Measurements from ENCODE around the gene KRTAP4-4. TPM values are rescaled to one million over a fixed set of nuclear protein-coding genes. Genes with fewer than 3 reads are reported as not detected.
"Not testable (repeated sequence)": the region's sequence is repeated elsewhere in the genome, so short reads cannot be mapped to it uniquely, and the experiment has no call there.

KRTAP4-4 gene
- total RNA-seq, 1 donor from 2014 or later, result not detected

DNA sequence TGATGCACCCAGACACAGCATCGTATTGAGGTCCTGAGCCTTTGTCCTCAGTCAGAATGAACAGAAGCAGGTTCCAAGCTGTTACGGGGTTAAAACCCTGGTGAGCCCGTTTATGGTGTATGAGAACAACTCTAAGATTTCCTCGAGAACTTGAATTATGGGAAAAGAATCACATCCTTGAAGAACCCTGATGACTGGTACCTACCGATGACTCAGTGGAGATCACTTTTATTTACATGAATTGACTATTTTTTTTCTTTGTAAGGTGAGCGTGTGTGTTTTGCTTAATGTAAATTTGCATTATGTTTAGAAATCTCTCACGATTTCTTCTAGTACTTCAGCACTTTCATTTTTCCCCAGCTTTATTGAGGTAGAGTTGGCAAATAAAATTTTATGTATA is 3.3 kb upstream of the KRTAP4-4 start:
- Histone ChIP-seq H3K4me3 (no peak overlapping the region), H3K27me3 (no peaks in the 10 kb centered on the region), H3K9me3 (no peaks in the 10 kb centered on the region), H3K36me3 (no peaks in the 10 kb centered on the region), H3K4me1 (no peaks in the 10 kb centered on the region), H3K27ac (no peak overlapping the region)
- TF ChIP-seq POLR2A (IDR thresholded peaks at IDR 0.05) (no peak), POLR2AphosphoS5 (IDR thresholded peaks at IDR 0.05; ENCODE audit: insufficient read depth in 1 of 2, low read depth in 1 of 2) (no peak)
- TF ChIP-seq, protein P1, sequence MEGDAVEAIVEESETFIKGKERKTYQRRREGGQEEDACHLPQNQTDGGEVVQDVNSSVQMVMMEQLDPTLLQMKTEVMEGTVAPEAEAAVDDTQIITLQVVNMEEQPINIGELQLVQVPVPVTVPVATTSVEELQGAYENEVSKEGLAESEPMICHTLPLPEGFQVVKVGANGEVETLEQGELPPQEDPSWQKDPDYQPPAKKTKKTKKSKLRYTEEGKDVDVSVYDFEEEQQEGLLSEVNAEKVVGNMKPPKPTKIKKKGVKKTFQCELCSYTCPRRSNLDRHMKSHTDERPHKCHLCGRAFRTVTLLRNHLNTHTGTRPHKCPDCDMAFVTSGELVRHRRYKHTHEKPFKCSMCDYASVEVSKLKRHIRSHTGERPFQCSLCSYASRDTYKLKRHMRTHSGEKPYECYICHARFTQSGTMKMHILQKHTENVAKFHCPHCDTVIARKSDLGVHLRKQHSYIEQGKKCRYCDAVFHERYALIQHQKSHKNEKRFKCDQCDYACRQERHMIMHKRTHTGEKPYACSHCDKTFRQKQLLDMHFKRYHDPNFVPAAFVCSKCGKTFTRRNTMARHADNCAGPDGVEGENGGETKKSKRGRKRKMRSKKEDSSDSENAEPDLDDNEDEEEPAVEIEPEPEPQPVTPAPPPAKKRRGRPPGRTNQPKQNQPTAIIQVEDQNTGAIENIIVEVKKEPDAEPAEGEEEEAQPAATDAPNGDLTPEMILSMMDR (IDR thresholded peaks at IDR 0.05), result no peak
- intact Hi-C loops (cut with DNase I), result no loop called here
- no peak for DNase-seq (ENCODE audit: extremely low spot score in 2 of 2)

DNA sequence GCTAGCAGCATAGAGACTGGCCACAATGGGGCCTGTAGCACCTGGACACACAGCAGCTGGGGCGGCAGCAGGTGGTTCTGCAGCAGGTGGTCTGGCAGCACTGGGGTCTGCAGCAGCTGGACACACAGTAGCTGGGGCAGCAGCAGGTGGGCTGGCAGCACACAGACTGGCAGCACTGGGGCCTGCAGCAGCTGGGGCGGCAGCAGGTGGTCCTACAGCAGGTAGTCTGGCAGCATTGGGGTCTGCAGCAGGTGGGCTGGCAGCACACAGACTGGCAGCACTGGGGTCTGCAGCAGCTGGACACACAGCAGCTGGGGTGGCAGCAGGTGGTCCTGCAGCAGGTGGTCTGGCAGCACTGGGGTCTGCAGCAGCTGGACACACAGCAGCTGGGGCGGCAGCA is 358 bp downstream of the KRTAP4-4 start:
- intact Hi-C loops (cut with DNase I); H3K4me3 ChIP-seq; H3K9me3 ChIP-seq: not testable (repeated sequence)

DNA sequence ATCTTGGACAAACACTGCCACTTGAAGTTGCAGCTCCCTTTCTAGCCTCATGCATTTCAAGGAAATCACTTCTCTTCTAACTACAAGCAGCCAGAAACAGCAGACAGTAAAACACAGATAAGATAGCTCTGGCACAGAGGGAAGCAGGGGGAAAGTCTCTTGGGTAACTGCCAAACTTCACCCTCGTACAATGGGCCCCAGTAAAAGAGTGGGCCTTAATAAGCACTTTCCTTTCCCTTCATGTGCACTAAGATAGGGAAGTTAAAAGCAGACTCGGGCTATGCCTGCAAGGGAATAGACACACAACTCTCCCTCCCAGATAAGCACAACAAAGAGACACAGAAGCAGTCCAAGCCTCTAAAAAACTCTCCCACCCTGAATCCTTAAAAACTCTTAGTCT is 6.7 kb downstream of the KRTAP4-4 start:
- no peaks in the 10 kb centered on the region for H3K36me3 ChIP-seq
- no peaks in the 10 kb centered on the region for H3K9me3 ChIP-seq
- DNase-seq (ENCODE audit: extremely low spot score in 2 of 2), result no peak
- intact Hi-C loops (cut with DNase I), result no loop called here
- no peak overlapping the region for H3K27ac ChIP-seq
- no peaks in the 10 kb centered on the region for H3K4me1 ChIP-seq
- no peaks in the 10 kb centered on the region for H3K27me3 ChIP-seq
- TF ChIP-seq, protein P1 (IDR thresholded peaks at IDR 0.05), result no peak
- no peak for TF ChIP-seq POLR2A (IDR thresholded peaks at IDR 0.05)
- no peak for TF ChIP-seq POLR2AphosphoS5 (IDR thresholded peaks at IDR 0.05; ENCODE audit: insufficient read depth in 1 of 2, low read depth in 1 of 2)
- H3K4me3 ChIP-seq, result no peak overlapping the region

More for the DNA sequence above, 358 bp downstream of the KRTAP4-4 start:
- H3K36me3 ChIP-seq; DNase-seq (ENCODE audit: extremely low spot score in 2 of 2); H3K27ac ChIP-seq; H3K27me3 ChIP-seq; H3K4me1 ChIP-seq: not testable (repeated sequence)

DNA sequence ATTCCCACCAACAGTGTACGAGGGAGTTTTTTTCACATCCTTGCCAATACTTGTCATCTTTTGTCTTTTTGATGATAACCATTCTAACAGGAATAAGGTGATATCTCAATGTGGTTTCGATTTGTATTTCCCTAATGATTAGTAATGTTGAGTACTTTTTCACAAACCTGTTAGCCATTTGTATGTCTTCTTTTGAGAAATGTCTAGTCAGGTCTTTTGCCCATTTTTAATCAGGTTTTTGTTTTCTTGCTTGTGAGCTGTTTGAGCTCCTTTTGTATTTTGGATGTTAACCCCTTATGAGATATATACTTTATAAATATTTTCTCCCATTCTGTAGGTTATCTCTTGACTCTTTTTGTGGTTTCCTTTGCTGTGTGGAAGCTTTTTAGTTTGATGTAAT is 9.0 kb downstream of the KRTAP4-4 start:
- Histone ChIP-seq H3K4me1 (no peaks in the 10 kb centered on the region), H3K36me3 (no peaks in the 10 kb centered on the region), H3K4me3 (no peak overlapping the region), H3K9me3 (no peaks in the 10 kb centered on the region), H3K27me3 (no peaks in the 10 kb centered on the region), H3K27ac (no peak overlapping the region)
- DNase-seq (ENCODE audit: extremely low spot score in 2 of 2), result no peak
- intact Hi-C loops (cut with DNase I), result no loop called here
- TF ChIP-seq POLR2AphosphoS5 (IDR thresholded peaks at IDR 0.05; ENCODE audit: insufficient read depth in 1 of 2, low read depth in 1 of 2), result no peak
- TF ChIP-seq, protein P1 (IDR thresholded peaks at IDR 0.05), result no peak
- no peak for TF ChIP-seq POLR2A (IDR thresholded peaks at IDR 0.05)

DNA sequence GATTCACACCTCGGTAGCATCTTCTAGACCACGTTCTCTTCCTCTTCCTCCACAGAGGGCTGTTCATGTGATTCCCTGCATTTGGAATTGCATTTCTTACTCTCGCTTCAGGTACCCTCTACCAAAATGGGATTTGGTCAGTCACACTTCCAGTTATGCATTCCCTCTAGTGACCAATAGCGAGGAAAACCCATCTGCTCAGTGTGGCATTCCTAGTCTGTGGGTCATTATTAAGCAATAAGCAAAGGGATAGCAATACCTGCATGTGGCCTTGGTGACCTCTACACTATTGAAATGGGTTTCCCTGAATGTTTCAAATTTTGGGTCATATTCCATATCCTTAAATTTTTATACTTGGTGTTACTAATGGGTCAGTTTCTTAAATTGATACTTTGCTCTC is 10.5 kb downstream of the KRTAP4-4 start:
- Histone ChIP-seq H3K27me3 (no peaks in the 10 kb centered on the region), H3K4me1 (no peaks in the 10 kb centered on the region), H3K27ac (no peak overlapping the region), H3K36me3 (no peaks in the 10 kb centered on the region), H3K4me3 (no peak overlapping the region), H3K9me3 (no peaks in the 10 kb centered on the region)
- TF ChIP-seq POLR2AphosphoS5 (IDR thresholded peaks at IDR 0.05; ENCODE audit: insufficient read depth in 1 of 2, low read depth in 1 of 2) (no peak), POLR2A (IDR thresholded peaks at IDR 0.05) (no peak)
- TF ChIP-seq, protein P1 (IDR thresholded peaks at IDR 0.05), result no peak
- DNase-seq (ENCODE audit: extremely low spot score in 2 of 2), result no peak
- intact Hi-C loops (cut with DNase I), result no loop called here

DNA sequence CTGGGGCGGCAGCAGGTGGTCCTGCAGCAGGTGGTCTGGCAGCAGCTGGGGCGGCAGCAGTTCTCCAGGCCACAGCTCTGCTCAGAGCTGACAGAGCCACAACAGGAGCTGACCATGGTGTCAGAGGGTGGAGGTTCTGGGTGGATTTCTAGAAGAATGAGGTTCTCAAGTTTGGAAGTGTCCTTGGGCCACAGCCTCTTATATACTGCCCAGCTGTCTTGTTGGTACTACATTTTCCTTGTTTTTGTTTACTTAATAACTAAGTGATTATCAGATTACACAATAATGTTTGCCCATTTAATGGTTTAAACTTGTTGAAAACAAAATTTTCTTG is 10.9 kb downstream of the KRTAP4-4 start, which contains the start of gene KRTAP4-5:
Gene KRTAP4-5, minus strand, starts transcription at position 174 of the 334 bp plus-strand sequence. Its CDS starts 58 bp downstream, at position 116.
- Histone ChIP-seq H3K9me3 (no peaks in the 10 kb centered on the region), H3K4me1 (no peaks in the 10 kb centered on the region), H3K27me3 (no peaks in the 10 kb centered on the region), H3K4me3 (no peak within 1 kb of the TSS), H3K36me3 (no peaks in the 10 kb centered on the region), H3K27ac (no peak within 1 kb of the TSS)
- DNase-seq (ENCODE audit: extremely low spot score in 2 of 2), result no peak
- intact Hi-C loops (cut with DNase I), result no loop called here
- TF ChIP-seq POLR2A (IDR thresholded peaks at IDR 0.05) (no peak), POLR2AphosphoS5 (IDR thresholded peaks at IDR 0.05; ENCODE audit: insufficient read depth in 1 of 2, low read depth in 1 of 2) (no peak)
- TF ChIP-seq, protein P1 (IDR thresholded peaks at IDR 0.05), result no peak

DNA sequence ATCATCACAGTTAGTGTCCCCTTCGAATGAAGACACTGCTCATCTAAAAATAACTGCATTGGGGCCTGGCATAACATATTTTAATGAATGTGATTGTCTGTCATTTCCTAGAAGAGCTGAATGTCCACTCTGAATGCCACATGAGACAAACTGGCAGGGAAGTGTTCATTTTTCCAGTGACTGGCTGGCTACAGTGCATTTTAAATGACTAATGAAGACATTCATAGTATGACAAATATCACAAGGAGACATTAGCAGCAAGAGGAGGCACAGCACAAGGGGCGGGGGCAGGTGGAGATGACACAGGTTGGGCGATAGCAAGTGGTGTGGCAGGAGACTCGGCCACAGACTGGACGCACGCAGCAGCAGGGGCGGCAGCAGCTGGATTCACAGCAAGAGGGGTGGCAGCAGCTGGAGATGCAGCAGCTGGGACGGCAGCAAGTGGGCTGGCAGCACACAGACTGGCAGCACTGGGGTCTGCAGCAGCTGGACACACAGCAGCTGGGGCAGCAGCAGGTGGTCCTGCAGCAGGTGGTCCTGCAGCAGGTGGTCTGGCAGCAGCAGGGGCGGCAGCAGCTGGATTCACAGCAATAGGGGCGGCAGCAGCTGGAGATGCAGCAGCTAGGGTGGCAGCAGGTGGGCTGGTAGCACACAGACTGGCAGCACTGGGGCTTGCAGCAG is 11.4 kb downstream of the KRTAP4-4 start:
- not testable (repeated sequence) for DNase-seq (ENCODE audit: extremely low spot score in 2 of 2); H3K27ac ChIP-seq

More for the DNA sequence above, 11.4 kb downstream of the KRTAP4-4 start:
- intact Hi-C loops (cut with DNase I); H3K36me3 ChIP-seq; H3K4me1 ChIP-seq; H3K27me3 ChIP-seq; H3K9me3 ChIP-seq; H3K4me3 ChIP-seq: not testable (repeated sequence)
